ENCODE data around the gene ITPR3.
A peak's percentile ranks its signal among the peaks of the same experiment; 100 is the strongest.

The ITPR3 gene

GRCh38 chr6:33705268-33705885 lies 84.3 kb downstream of the ITPR3 start:
- no peak for DNase-seq

GRCh38 chr6:33705955-33706725 lies 85.0 kb downstream of the ITPR3 start:
- no peak for DNase-seq

GRCh38 chr6:33707771-33708170 lies 86.6 kb downstream of the ITPR3 start:
- DNase-seq, result no peak

GRCh38 chr6:33708516-33709204 lies 87.5 kb downstream of the ITPR3 start:
- DNase-seq, result no peak

- DNase-seq, result no peak
Measured at GRCh38 chr6:33709605-33710295, 88.6 kb downstream of the ITPR3 start.

DNA sequence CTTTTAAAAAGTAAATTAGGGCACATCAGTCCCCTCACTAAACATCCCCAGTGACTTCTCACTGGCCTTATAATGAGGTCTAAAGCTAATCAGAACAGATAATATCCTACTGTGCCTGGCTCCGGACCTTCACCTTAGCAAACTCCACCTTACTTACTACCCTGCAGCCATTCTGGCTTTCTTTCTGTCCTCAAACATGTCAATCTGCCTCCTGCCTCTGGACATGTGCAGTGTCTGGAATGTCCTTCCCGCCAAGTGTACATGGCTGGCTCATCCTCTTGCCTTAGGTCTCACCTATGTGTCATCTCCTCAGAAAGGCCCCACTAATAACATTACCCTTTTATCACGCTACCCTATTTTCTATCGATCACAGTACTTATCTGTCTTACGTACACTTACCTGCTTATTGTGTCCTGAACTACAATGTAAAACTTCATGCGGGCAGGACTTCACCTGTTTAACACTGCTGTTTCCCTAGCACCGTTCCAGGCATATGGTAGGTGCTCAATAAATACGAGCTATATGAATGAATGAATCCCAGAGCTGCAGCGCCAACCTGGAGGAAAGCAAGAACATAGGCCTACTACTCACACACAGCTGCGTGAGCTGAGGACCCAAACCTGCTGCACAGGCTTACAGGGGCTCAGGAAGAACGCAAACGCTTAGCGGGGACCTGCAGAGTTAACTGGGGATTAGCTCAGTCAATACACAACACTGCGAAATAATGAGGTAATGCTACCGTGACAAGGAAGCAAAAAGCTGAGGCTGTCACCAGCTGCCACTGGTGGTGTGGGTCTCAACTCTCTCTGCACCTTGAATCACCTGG lies 89.4 kb downstream of the ITPR3 start:
- no peak for DNase-seq

DNA sequence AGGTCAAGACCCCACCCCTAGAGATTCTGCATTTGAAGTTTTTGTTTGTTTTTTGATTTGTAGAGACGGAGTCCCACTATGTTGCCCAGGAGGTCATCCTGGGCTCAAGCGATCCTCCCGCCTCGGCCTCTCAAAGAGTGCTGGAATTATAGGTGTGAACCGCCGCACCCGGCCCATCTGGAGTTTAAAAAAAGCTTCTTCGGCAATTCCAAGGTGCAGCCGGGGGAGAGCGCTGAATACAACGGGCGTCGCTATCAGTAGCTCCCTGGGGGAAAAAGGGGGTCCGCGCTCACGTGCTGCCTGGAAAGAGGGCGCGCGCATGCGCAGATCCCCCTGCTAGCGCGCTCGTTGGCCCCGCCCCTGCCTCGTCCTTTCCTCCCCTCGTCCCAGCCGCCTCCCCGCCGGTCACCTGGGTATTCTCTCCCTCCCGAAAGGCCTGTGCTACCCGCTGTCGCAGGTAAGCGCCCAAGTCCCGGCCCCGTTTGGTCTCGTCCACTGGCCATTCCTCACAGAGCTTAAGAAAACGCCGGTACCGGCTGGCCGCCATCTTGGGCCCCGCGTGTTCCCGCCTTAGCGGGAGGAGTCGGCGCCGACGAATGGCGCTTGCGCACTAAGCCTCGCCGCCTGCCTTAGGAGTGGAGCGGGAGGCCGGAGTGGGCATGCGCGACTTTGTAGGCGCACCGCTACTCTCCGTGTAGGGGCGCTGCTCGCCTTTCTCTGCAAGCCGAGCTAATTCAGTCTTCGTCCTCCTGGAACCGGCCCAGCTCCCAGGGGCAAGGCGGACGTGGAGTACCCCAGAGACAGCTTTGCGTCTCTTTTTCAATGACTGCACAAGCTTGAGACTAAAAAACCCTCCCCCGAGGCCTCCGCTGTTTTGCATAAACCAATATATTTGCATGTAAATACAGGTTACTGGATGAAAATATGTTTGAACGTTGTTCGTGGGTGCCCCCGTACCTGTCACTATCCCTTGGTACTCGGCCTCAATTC lies 90.3 kb downstream of the ITPR3 start, which contains the start of gene UQCC2:
Gene UQCC2 (minus strand): TSS at position 561 of the 990 bp plus-strand sequence. CDS start 14 bp downstream, at position 547.
- peak; percentile 99 for DNase-seq

- DNase-seq, result no peak
Measured at GRCh38 chr6:33712914-33713313, 91.8 kb downstream of the ITPR3 start.

DNA sequence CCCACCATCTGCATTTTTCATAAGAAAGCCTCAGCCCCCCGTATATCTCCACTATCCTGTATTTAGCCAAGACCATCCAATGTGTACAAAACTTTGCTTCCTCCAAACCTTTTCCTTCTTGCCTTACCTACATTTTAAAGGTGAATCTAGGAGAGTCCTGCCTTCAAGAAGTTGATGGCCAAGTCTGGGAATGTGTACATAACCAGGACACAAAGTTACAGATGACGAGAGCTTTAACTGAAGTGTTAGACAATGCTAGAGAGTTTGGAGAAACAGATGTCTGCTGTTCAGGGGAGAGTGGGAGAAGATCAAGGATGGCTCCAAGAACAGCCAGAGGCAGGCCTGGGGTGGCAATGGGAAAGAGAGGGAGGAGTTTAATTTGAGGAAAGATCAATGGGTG lies 92.7 kb downstream of the ITPR3 start:
- DNase-seq, result no peak

DNA sequence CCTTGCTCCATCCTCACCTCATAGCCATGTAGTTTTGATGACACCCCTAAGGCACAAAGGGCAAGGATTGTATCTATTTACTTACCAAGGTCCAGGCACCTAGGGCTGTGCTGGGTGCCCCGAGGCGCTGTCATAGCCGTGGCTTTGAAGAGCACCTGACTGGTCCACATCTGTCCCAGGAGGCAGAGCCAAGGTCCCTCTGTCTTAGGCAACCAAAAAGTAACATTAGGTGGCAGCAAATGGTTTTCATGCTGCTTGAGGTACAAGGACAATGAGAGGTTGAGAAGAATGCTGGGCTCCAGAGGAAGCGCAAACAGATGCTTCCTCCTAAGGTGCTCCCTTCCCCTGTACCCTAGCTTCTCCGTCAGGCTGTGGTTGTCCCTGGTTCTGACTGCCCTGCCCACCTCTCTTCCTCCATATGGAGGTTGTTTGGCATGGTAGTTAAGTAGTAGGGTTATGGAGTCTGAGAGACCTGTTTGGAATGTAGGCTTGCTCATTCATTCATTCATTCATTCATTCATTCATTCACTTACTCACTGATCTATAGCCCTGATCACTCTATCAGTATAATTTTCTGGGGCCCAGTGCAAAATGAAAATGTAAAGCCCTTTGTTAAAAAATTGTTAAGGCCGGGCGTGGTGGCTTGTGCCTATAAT lies 93.4 kb downstream of the ITPR3 start:
- no peak for DNase-seq

GRCh38 chr6:33716379-33716778 lies 95.3 kb downstream of the ITPR3 start:
- no peak for DNase-seq

DNA sequence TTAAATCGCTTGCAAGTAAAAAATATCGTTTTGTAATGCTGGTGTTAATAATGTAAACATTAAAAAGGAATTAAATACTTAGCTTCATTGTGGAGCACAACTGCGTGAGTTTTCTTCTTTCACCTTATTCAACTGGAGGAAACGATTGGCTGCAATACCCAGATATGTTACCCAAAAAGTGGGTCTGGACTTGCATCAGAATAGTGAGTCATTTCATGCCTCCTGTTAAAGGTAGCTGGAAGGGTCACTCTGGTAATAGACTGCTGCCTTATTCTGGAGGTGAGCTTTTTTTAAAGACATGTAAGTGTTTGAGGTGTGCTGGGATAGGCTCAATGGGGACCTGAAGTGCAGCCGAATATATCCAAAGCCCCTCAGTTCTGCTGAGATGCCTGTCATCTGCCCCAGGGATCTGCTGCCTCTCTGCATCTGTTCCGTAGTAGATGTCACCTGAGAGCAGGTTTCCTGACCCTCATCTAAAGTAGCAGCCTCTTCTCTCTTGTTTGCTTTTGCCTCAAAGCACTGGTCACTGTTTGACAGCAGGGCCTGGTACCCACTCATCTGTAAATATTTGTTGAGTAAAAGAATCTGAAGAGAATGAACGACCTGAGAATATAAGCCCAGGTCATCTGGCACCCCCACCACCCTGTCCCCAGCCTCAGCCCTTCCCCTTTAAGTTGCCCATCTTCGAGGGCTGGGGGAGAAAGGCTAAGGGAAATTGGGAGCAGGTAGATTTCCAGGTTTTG lies 95.9 kb downstream of the ITPR3 start:
- DNase-seq, result no peak

GRCh38 chr6:33717934-33718455 lies 96.9 kb downstream of the ITPR3 start:
- no peak for DNase-seq

DNA sequence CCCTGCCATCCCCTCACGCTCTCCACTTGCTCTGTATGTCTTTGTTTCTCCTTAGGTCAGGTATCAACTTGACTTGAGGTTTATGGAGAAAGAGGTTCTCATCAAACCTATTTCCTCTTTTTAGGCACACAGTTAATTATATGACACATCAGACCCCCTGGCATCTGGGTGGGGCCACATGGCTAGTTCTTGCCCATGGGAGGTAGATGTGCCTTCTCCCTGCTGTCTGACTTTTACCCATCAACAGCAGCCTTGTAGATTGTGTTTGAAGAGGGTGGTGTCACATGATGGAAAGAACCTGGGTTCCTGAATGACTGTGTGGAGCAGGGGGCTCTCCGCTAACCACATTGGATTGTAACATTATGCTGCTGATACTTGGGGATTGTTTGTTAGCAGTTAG lies 97.6 kb downstream of the ITPR3 start:
- DNase-seq, result no peak

DNA sequence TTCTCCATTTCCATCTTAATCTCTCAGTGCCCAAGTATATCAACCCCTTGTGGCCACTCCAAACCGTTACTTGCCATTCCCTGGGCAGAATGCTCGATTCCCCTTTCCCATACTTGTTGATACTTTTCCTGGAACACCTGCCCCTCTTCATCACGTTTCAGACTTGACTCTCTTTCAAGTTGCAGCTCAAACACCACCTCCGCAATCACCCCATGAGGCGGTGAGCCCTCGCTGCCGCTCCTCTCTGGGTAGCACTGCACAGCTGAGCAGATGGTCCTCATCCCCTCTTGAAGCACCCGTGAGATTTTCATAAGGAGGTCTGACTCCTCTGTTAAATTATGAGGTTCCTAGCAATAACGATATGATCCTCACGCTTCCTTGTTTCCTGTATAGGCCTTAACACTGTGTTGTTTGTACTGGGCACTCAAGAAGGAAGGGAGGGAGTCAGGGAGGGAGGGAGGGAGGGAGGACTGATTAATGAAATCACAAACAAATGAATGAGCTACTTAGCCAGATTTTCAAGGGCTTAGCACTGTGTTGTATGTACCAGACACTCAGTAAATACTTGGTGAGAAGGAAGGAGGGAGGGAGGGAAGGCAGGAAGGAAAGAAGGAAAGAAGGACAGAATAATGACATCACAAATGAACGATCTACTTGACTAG lies 98.3 kb downstream of the ITPR3 start:
- no peak for DNase-seq

GRCh38 chr6:33720998-33721397 lies 99.9 kb downstream of the ITPR3 start:
- no peak for DNase-seq

DNA sequence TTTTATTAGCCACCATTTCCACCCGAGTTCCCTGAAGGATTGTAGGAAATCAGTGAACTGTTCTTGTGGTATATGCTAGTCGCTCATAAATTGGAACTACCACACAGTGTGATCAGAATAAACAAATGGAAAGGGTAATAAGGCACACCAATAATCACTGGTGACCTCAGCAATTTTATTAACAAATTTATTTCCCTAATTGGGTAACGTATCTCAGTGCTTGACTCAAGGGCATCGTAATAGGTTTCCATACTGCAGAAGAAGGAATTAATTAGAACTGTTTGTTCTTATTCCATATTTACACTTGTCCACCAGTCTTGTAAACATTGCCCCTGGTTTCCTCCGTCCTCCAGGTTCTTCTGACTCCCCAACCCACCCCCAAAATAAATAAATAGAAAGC lies 100.4 kb downstream of the ITPR3 start:
- DNase-seq, result no peak

DNA sequence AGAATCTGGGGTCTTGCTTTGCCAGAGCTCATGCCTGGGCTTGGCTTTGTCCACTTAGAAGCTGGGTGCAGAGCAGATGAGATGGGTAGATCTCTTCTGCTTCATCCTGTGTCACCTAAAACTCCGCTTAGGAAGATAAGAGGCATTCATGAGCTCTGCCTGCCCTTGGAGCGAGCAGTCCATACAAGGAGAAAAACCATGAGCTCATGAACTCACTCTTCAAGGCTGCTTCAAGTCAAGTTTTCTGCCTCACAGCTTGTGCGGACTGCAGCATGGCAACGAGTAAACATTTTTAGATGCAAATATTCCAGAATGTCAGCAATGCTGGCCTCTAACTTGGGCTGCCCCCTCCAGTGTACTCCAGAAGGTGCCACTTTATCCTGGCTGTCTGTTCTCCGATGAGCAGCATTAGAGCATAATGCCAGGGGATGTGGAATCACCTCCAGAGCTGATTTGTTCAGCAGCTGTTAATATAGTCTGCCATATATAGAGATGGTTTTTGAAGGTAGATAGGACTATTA lies 101.0 kb downstream of the ITPR3 start:
- no peak for DNase-seq
